ENCODE results near the gene RASGRF1. TPM values are rescaled to one million over a fixed set of nuclear protein-coding genes. Genes with fewer than 3 reads are reported as not detected.
A peak's percentile ranks its signal among the peaks of the same experiment; 100 is the strongest.

The RASGRF1 gene
- total RNA-seq, 2 experiments from 2014 or later, result not detected

DNA sequence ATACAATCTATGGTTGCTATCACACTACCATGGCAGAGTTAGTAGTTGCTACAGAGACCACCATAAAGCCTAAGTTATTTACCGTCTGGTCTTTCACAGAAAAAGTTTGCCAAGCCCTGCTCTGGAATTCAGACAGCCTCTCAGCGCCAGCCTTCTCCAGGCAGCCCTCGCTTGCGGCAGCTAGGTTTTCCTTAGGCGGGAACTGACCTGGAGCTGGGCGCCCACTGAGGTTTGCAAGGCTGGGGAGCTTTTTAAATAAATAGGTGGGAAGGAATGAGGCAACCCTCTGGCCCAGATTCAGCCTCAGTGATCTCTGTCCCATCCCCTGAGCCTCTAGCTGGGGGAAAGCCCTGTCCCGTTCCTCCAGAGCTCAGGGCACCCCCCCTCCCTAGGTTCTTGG lies 146.9 kb downstream of the RASGRF1 start:
- peak overlapping the region; percentile 56 for H3K4me3 Mint-ChIP-seq
- H3K27ac Mint-ChIP-seq, result no peak overlapping the region
- Histone ChIP-seq H3K27ac (ENCODE audit: low read depth in 1 of 2, low read length in 2 of 2) (no peak overlapping the region), H3K9me3 (ENCODE audit: control insufficient read depth in 1 of 2, insufficient read depth in 1 of 2, low read length in 2 of 2) (no peaks in the 10 kb centered on the region), H3K4me1 (ENCODE audit: insufficient read depth, low read length) (peaks cover 23% of the 10 kb centered on the region), H3K4me3 (ENCODE audit: low read length) (peak overlapping the region; percentile 74), H3K36me3 (ENCODE audit: insufficient read depth, low read length) (no peaks in the 10 kb centered on the region), H3K27me3 (ENCODE audit: control insufficient read depth in 1 of 2, insufficient read depth in 2 of 2, low read length in 2 of 2) (no peaks in the 10 kb centered on the region)
- H3K4me1 Mint-ChIP-seq (ENCODE audit: low read depth), result peaks cover 7% of the 10 kb centered on the region
- DNase-seq (no peak), ATAC-seq (ENCODE audit: poor library complexity) (no peak)
- POLR2A ChIA-PET, result interaction anchor here (1.9 kb wide), 1 partner anchor 70 kb away, joined by 5 read pairs; the partner anchor contains the start of gene MORF4L1
- TF ChIP-seq, protein P1, sequence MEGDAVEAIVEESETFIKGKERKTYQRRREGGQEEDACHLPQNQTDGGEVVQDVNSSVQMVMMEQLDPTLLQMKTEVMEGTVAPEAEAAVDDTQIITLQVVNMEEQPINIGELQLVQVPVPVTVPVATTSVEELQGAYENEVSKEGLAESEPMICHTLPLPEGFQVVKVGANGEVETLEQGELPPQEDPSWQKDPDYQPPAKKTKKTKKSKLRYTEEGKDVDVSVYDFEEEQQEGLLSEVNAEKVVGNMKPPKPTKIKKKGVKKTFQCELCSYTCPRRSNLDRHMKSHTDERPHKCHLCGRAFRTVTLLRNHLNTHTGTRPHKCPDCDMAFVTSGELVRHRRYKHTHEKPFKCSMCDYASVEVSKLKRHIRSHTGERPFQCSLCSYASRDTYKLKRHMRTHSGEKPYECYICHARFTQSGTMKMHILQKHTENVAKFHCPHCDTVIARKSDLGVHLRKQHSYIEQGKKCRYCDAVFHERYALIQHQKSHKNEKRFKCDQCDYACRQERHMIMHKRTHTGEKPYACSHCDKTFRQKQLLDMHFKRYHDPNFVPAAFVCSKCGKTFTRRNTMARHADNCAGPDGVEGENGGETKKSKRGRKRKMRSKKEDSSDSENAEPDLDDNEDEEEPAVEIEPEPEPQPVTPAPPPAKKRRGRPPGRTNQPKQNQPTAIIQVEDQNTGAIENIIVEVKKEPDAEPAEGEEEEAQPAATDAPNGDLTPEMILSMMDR (IDR thresholded peaks at IDR 0.05), result no peak
- H3K9me3 Mint-ChIP-seq, result no peaks in the 10 kb centered on the region
- no peaks in the 10 kb centered on the region for H3K36me3 Mint-ChIP-seq (ENCODE audit: low read depth)
- intact Hi-C loops (cut with DNase I, micrococcal nuclease), result no loop called here
- peaks cover 15% of the 10 kb centered on the region for H3K27me3 Mint-ChIP-seq
- CTCF ChIA-PET, result no interaction called here

DNA sequence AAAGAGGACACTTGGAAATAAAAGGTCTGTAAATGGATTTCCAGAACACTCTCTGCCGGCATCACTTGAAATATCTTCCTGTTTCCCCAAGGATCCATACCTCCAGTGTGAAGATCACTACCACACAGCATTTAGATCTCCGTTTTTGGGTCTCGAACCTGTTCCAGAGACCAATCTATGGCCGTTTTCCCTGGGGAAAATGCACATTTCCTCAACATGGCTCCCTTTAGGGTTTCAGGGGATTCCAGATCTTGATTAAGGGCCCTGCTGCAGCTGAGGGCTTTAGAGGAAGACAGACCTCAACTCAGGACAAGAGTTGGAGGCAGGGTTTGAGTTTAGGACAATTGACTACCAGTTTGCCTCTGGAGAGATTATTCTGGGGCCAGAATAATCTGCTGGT lies 147.8 kb downstream of the RASGRF1 start:
- Mint-ChIP-seq H3K9me3 (no peaks in the 10 kb centered on the region), H3K27ac (no peak overlapping the region), H3K4me1 (ENCODE audit: low read depth) (peaks cover 16% of the 10 kb centered on the region), H3K36me3 (ENCODE audit: low read depth) (no peaks in the 10 kb centered on the region), H3K27me3 (peaks cover 22% of the 10 kb centered on the region), H3K4me3 (no peak overlapping the region)
- Histone ChIP-seq H3K27me3 (ENCODE audit: control insufficient read depth in 1 of 2, insufficient read depth in 2 of 2, low read length in 2 of 2) (no peaks in the 10 kb centered on the region), H3K9me3 (ENCODE audit: control insufficient read depth in 1 of 2, insufficient read depth in 1 of 2, low read length in 2 of 2) (no peaks in the 10 kb centered on the region), H3K27ac (ENCODE audit: low read depth in 1 of 2, low read length in 2 of 2) (no peak overlapping the region), H3K4me1 (ENCODE audit: insufficient read depth, low read length) (peaks cover 23% of the 10 kb centered on the region), H3K36me3 (ENCODE audit: insufficient read depth, low read length) (no peaks in the 10 kb centered on the region), H3K4me3 (ENCODE audit: low read length) (no peak overlapping the region)
- TF ChIP-seq, protein P1 (IDR thresholded peaks at IDR 0.05), result no peak
- POLR2A ChIA-PET, result no interaction called here
- intact Hi-C loops (cut with DNase I, micrococcal nuclease), result no loop called here
- CTCF ChIA-PET, result no interaction called here
- ATAC-seq (ENCODE audit: poor library complexity) (no peak), DNase-seq (no peak)

DNA sequence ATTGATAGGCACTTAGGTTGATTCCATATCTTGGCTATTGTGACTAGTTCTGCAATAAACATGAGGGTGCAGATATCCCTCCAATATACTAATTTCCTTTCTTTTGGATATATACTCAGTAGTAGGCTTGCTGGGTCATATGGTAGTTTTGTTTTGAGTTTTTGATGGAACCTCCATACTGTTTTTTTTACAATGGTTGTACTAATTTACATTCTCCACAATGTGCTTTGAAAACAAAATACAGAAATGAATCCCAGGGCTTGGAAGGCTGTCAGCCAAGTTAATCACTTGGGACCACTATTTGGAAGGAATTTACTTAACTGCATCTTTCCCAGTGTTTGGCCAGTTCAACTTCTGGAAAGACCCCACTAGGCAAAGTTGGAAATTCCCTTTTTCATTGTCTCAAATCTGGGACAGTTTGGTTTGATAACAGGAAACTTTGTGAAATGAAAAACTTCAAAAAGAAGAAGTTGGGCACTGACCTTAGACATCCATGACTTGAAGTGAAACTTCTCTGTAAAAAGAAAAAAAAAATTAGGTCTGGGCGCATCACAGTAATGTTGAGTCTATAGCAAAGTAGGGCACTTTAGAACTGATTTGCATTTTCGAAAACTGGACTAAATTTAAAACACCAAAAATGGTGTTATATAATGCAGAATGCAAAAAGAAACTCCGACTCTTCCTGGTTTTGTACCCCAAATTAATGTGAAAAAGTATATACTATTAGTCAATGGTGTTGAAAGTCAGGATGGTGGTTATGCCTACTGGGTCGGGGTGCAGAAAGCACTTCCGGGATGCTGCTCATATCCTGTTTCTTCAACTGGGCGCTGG lies 151.7 kb downstream of the RASGRF1 start:
- H3K27ac ChIP-seq (ENCODE audit: low read depth in 1 of 2, low read length in 2 of 2), result peak overlapping the region in 1 of 2 donors; percentile 34
- Mint-ChIP-seq H3K27ac (peak overlapping the region; percentile 13), H3K9me3 (no peaks in the 10 kb centered on the region), H3K27me3 (peaks cover 22% of the 10 kb centered on the region), H3K36me3 (ENCODE audit: low read depth) (no peaks in the 10 kb centered on the region), H3K4me1 (ENCODE audit: low read depth) (peaks cover 20% of the 10 kb centered on the region), H3K4me3 (peak overlapping the region; percentile 49)
- intact Hi-C loops (cut with DNase I, micrococcal nuclease), result no loop called here
- ATAC-seq (ENCODE audit: poor library complexity) (peak; percentile 61), DNase-seq (peak in 4 of 14 experiments; percentile 48 to 65 (median 64))
- no peaks in the 10 kb centered on the region for H3K27me3 ChIP-seq (ENCODE audit: control insufficient read depth in 1 of 2, insufficient read depth in 2 of 2, low read length in 2 of 2)
- CTCF ChIA-PET, result no interaction called here
- H3K9me3 ChIP-seq (ENCODE audit: control insufficient read depth in 1 of 2, insufficient read depth in 1 of 2, low read length in 2 of 2), result no peaks in the 10 kb centered on the region
- peaks cover 19% of the 10 kb centered on the region for H3K4me1 ChIP-seq (ENCODE audit: insufficient read depth, low read length)
- peak overlapping the region; percentile 28 for H3K4me3 ChIP-seq (ENCODE audit: low read length)
- POLR2A ChIA-PET, result no interaction called here
- TF ChIP-seq, protein P1 (IDR thresholded peaks at IDR 0.05), result no peak
- H3K36me3 ChIP-seq (ENCODE audit: insufficient read depth, low read length), result no peaks in the 10 kb centered on the region
